GM19452 (cell line): ENCODE measurements around the gene WDFY1.

Source experiments
- ATAC-seq: cut with Tn5 transposase; IDR thresholded peaks from one replicate; pipeline ENCODE4 v1.9.1; 2021; ENCODE audit not compliant: unreplicated experiment

The WDFY1 gene

DNA sequence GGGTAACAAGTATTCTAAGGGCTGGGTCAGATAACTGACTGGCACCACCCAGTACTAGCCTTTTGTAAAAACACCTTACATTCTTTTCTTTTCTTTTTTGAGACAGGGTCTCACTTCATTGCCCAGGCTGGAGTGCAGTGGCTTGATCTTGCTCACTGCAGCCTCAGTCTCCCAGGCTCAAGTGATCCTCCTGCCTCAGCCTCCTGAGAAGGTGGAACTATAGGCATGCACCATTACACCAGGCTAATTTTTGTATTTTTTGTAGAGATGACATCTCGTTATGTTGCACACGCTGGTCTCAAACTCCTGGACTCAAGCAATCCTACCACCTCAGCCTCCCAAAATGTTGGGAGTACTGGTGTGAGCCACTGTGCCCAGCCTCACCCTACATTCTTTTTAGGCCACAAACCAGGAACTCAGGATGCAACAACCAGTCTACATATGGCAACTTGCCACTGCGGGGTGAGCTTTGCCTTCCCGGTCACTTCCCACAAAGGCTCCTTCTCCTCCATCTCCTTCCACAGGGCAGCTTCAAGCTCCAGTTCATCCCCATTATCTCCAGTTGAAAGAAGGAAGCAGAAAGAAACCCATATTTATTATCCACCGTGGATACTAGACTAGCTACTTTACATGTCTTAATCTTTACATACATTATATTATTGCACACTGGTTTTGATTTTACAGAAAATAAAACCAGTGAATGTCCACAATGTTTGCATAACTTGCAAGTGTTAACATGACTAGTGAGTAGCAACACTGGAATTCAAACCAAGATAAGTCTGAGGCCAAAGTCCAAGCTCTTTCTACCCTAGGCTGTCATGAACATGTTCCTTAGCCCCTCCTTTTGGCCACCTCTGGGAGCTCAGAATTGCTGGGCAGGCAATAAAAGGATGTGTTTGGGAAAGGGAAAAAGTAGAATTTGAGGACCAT lies 84.1 kb downstream of the WDFY1 start:
- no peak for ATAC-seq

DNA sequence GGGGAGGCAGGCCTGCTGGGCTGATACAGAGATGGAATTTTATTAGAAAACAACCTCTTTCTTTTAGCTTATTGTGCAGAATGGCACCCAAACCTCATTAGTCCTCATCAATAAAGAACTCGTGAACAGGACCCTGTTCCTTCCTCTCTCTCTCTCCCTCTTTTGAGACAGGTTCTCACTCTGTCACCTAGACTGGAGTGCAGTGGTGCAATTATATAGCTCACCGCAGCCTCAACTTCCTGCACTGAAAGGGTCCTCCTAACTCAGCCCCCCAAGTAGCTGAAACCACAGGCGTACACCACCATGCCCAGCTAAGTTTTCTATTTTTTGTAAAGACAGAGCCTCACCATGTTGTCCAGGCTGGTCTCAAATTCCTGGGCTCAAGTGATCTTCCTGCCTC lies 86.1 kb downstream of the WDFY1 start:
- no peak for ATAC-seq

DNA sequence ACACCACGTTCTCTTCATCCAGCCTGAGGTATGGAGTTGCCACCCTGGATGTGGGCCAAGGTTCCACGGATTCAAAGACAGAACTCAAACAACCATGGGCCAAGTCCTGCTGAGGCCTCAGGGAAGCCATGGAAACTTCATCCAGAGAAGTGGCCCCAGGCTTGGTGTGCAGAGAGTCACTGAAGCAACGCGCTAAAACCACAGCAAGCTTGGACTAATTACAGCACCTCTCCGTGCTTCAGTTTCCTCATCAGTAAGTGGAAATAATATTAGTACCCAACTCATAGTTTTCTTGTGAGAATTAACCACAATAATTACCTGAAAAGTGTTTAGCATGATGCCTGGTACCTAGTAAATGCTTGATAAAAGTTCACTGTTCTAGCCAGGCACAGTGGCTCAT lies 88.6 kb downstream of the WDFY1 start:
- peak; percentile 46 for ATAC-seq

DNA sequence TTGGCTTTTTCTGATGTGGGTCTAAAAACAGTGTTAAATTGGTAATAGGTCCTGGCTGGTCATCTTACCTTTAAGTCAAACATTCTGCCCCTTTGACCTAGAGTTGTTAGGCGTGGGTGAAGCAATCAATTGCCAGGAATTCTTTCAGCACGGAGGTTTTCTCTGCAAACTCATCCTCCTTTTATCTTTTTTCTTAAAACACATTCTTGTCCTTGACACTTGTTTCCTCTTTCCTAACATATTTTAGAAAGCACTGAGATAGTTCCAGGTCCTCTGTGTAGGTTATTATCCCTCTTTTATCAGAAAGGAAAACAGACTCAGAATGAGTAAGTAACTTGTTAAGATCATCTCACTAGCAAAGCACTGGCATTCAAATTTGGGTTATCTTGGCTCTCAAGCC lies 89.1 kb downstream of the WDFY1 start:
- ATAC-seq: no peak

DNA sequence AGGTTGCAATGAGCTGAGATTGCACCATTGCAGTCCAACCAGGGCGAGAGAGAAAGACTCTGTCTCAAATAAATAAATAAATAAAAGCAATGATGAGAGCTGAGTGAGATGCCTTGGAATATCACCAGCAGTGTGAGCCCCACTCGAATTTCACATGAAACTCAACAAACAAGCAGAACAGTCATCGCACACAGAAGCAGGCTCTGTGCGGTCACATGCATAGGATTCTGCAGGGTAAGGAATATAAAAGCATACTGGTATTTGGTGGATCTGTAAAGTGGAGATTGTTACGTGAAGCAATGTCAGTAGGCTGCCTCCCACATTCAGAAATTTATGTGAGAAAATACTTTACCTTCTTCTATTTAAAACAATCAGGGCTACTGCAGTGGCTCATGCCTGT lies 89.7 kb downstream of the WDFY1 start:
- no peak for ATAC-seq

DNA sequence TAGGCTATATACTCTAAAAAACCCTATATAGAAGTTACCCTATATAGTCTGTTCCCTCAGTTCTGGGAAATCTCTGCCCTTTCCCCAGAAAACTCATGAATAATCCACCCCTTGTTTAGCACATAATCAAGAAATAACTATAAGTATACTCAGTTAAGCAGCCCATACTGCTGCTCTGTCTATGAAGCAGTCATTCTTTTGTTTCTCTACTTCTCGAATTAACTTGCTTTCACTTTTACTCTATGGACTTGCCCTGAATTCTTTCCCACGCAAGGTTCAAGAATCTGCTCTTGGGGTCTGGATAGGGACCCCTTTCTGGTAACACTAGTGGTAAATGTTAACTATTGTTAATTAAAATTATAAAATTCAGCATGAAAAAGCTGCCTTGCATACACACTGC lies 90.4 kb downstream of the WDFY1 start:
- ATAC-seq: no peak

DNA sequence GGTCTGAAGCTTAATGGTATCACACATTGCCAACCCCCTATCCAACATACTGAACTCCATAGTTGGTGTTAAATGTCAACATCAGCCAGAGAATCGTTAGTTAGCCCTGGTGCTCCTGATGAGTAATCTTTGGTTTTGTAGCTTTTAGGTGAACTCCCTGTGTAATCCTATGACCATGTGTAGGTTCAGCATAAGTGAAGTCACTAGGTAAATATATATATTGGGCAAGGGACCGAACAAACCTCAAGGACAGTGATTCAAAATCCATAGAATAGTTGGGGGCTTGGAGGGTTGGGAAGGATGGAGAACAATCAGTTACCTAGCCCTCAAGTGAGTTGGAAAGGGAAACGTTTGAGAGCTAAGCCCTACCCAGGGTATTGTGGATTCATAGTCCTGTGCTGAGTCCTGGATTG lies 91.7 kb downstream of the WDFY1 start:
- ATAC-seq: no peak

DNA sequence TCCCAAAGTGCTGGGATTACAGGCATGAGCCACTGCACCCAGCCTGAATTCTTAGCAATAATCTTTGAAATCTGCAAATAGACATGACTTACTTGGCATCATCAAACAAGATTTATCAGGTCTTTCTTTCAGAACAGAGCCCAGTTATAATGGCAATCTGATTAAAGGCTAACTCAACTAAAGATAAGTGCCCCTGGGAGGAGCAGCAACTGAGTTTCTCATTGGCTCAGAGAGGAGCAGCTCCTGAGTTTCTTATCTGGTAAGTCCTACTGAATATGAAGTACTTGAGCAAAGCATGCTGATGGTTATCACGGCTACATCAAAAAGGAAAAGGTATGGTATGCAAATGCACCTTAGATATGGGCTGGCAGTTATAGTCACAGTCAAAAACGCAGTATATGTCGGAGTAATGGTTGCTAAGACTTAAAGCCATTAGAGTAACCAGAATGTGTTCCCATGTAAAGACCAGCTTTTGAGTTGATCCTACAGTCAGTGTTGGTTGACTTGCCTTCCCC lies 92.8 kb downstream of the WDFY1 start:
- no peak for ATAC-seq

DNA sequence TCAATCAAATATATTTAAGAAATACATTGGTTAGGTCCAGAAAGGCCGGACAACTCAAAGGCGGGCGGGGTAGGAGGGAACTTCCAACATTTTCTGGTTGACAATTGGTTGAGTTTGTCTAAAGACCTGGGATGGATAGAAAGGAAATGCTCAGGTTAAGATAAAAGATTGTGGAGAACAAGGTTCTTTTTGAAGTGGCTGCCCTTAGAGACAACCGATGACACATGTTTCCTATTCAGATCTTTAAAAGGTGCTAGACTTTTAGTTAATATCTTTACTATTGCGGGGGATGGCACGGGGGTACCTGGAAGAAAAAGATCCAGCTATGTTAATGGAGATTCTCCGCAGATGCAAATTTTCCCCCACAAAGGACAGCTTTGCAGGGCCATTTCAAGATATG lies 97.7 kb downstream of the WDFY1 start:
- no peak for ATAC-seq

DNA sequence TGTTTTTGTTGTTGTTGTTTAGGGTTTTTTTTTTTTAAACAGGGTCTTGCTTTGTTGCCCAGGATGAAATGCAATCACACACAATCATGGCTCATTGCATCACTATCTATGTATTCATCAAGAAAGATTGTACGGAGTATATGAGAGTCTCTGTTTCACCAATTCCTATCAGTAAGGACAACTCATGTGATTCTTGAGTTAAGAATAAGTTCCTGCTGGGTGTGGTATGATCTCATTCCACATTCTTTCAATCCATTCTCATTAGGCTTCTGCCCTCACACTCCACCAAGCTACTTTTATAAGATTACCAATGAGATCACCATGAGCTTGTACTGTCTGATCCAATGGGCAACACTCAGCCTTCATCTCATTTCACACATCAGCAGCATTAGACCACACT lies 98.6 kb downstream of the WDFY1 start:
- no peak for ATAC-seq

DNA sequence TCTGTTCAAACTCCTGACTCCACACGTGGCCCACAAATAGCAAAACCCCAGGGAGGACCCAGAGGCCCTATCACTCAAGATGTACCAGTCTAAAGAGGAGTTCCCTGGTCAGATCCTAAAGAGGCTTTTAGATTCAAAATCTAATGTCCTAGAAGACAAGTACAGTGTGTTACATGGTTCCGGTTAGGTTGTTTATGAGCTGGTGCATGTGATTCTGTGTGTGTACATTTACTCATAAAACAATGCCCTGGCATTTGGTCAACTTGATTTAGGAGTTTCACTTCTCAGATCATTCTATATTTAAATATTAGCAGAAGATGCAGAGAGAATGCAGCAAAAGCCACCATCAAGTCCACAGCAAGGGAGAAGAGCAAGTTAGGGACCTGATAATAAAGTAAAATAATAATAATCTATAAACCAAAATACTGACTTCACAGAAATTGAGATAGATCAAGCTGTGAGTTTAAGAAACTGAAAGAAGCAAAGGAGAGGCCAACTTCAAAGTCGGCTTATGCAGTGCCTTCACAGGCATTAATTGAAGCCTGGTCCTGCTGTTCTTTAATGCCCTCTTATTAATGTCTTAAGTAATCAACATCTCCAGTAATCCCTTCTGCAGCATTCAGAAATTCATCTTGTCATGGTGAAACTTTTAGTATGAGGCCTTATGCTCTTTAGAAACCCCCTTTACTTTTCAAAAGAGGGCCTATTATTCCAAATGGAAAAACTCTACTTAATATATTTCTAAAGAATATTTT lies 103.5 kb downstream of the WDFY1 start:
- ATAC-seq: no peak

DNA sequence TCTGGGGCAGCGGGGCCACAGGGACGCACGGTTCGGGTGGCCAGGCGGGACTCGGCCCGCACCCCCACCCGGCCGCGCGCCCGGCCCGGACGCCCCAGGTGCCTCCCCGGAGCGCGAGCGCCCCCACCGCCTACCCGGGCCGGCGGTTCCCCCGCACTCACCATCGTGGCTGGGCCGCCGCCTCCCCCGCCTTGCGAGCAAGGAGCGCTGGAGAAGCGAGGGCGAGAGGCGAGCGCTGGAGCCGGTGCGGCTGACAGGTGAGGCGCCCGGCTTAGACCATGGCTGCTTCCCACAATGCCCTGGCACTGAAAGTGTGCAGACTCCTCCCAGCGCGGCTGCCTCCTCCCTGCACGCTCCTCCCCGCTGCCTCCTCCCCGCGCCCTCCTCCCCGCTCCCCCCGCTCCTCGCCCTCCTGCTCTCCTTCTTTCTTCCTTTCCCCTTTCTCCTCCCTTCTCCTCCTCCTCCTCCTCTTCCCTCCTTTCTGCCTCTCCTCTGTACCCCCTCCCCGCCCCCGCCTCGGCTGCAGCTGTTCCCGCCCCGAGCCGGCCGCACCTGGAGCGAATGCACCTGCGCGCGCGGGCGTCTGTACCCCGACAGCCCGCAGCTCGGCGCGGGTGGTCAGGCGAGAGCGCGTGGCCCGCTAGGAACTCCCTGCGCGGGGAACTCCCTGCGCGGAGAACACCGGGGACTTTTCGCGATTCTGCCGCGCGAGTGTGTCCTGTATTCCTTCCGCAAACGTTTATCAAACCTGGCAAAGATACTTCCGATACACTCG lies 107.7 kb downstream of the WDFY1 start, which contains the start of gene AP1S3:
AP1S3 (minus strand) TSS at position 296 of the 775 bp plus-strand sequence; CDS start at position 164, 132 bp downstream.
- ATAC-seq: peak; percentile 61

DNA sequence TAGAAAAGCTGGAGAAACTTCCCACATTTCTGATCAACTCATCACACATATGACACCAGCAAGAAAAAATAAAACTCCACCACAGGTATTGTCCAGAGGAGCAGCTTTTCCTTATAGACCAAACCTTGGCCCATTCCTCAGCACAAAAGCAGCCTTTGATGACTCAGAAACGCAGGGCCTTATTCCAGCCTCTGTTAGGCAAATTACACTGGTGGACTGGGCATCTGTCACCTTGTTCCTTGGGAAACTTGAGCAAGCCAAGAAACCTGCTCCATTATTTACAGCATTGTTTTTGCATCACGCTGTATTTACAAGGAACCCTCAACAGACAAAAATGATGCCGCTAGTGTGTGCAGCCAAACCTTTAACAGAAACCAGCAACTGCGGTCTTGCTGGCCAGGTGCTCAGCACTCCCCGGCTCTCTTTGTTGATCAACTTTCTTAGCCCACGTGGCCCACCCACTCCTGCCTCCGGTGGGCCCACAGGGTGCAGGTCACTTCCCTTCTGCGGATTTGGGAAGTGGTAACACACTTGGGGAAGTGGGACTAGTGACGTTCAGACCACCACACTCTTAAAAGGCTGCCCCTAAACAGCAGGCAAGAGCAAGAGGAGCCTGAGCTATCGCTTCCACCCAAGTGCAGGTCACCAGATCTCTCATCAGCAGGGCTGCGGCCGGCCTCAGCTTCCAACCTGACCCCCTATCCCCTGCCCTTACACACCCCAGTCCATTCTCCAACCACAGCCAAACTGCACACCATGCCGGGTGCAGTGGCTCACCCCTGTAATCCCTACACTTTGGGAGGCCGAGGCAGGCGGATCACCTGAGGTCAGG lies 109.2 kb downstream of the WDFY1 start:
- peak; percentile 60 for ATAC-seq

DNA sequence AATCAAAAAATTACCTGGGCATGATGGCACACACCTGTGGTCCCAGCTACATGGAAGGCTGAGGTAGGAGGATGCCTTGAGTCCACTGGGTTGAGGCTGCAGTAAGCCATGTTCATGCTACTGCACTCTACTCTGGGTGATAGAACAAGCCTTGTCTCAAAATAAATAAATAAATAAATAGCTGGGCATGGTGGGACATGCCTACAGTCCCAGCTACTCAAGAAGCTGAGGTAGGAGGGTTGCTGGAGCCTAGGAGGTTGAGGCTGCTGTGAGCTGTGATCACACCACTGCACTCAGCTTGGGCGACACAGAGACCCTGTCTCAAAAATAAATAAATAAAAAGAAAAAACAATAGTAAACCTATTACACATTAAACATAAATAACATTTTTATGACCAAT lies 110.7 kb downstream of the WDFY1 start:
- ATAC-seq: no peak

DNA sequence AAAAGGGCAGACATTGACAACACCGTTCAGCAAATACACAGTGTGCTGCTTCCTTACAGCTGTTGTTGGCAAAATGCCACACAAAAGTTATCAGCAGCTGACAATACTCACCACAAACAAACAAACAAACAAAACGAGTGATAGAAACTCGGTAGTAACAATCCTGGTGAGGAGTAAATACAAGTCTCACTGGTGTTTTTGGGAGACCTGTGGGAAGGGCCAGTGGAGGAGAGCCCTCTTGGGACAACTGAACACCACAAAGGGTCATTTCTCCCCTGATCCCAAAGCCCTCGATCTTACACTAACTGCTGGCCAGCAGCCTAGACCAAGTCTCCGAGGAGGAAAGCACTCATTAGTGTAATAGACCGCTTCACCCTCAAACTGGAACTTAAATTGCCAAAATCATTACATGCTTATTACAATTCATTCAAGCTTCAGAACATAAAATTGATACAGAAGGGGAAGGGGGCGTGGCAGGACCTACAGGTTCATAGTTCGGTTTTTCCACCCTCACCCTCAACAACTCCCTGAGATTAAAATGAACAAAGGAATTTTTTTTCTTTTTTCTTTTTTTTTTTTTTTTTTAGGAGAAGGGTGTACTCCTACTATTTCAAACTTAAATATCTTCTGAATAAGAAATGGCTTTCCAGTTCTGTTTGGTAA lies 112.8 kb downstream of the WDFY1 start:
- no peak for ATAC-seq

DNA sequence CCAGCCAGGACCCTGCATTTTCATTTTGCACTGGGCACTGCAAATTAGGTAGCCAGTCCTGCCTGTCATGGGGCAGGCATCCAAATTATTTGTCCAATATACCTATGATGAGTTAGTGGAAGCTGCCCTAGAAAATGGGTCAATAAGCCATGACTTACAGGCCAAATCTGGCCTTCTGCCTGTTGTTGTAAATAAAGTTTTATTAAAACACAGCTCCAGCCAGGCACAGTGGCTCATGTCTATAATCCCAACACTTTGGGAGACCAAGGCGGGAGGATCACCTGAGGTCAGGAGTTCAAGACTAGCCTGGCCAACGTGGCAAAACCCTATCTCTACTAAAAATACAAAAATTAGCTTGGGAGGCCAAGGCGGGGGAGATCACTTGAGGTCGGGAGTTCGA lies 116.0 kb downstream of the WDFY1 start:
- no peak for ATAC-seq

DNA sequence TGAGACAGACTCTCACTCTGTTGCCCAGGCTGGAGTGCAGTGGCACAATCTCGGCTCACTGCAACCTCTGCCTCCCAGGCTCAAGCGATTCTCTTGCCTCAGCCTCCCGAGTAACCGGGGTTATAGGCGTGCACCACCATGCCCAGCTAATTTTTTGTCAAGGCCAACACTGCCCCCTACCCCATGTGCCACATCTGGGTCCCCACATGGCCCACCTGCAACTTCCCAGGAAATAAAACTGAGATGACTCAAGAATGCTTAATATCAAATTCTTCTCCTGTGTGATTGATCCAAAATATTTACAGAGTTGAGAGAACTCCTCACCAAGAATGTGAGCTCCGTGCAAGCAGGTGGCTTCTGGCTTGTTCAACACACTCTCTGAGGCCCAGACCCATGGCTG lies 116.8 kb downstream of the WDFY1 start:
- no peak for ATAC-seq

DNA sequence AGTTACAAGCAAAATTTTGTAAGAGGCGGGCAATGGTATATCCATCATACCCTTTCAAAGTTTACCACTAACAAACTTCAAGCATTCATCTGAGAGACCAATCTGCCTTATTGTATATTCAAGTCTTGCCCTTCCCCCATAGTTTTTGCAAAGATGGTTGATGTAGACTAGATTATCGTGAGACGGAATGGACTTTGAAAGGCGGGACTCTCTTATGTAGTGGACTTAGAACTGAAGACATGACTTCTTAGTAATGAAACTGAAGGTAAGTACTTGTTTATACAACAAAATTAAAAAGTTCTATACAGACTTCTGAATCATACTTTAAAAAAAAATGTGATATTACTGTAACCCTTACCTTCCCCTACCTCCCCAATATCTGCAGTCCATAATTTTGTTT lies 118.1 kb downstream of the WDFY1 start:
- ATAC-seq: no peak
